Panc1 (cell line): Measurements from ENCODE around the gene CANX. TPM values are rescaled to one million over a fixed set of nuclear protein-coding genes. Genes with fewer than 3 reads are reported as not detected.
"Not testable (repeated sequence)": the region's sequence is repeated elsewhere in the genome, so short reads cannot be mapped to it uniquely, and the experiment has no call there.

Experiments
- ATAC-seq: fragments of 200-7000 bp; cut with Tn5 transposase; 2 replicates; pipeline ENCODE4 v1.9.1; 2020; ENCODE audit warnings: mild to moderate bottlenecking, moderate library complexity
- BruUV-seq: library from RNA; stranded (reverse); fragments of 400-500 nt; replicated peaks from 2 replicates; lab custom pipeline; 2021; lab: Mats Ljungman, UMichigan
- CTCF ChIA-PET: fragments of 300-600 bp; sonication (Branson Sonifier 250); formaldehyde crosslinking; loops from one replicate; lab custom pipeline; 2022; ENCODE audit warnings: antibody characterized with exemption; lab: Charles Lee
- POLR2A ChIA-PET: fragments of 300-600 bp; sonication (Branson Sonifier 250); formaldehyde crosslinking; loops from one replicate; lab custom pipeline; 2022; ENCODE audit warnings: antibody characterized with exemption; lab: Charles Lee
- DNase-seq: peaks from one replicate; pipeline ENCODE4 v3.0.0-alpha.2; 2010; ENCODE audit warnings: low read depth, low spot score
- H3K27ac ChIP-seq: 2 replicates; pipeline ENCODE4 v1.5.1; 2011; ENCODE audit warnings: mild to moderate bottlenecking, low read length, inconsistent platforms
- H3K27me3 ChIP-seq: fragments of 200-500 bp; sonication (Bioruptor generic); 2 replicates; pipeline ENCODE4 v1.6.0; 2014; ENCODE audit warnings: low read length, inconsistent platforms; ENCODE audit not compliant: control insufficient read depth, insufficient read depth
- H3K36me3 ChIP-seq: fragments of 200-500 bp; sonication (Bioruptor generic); 2 replicates; pipeline ENCODE4 v1.5.1; 2014; ENCODE audit warnings: inconsistent platforms, mild to moderate bottlenecking, low read length, moderate library complexity; ENCODE audit not compliant: control insufficient read depth, insufficient read depth
- H3K4me1 ChIP-seq: 2 replicates; pipeline ENCODE4 v1.5.1; 2011; ENCODE audit warnings: inconsistent platforms, mild to moderate bottlenecking, low read length, moderate library complexity; ENCODE audit not compliant: control insufficient read depth, insufficient read depth
- H3K4me3 ChIP-seq, 2 experiments: 2 replicates each; pipeline ENCODE4 v1.5.1; 2011 to 2012; ENCODE audit warnings: low read depth in 2 of 2, low read length in 2 of 2, mild to moderate bottlenecking in 2 of 2, inconsistent platforms in 1 of 2, moderate library complexity in 1 of 2
- H3K9me3 ChIP-seq: fragments of 200-500 bp; sonication (Bioruptor generic); 2 replicates; pipeline ENCODE4 v1.5.1; 2014; ENCODE audit warnings: low read depth, mild to moderate bottlenecking, inconsistent platforms, low read length, moderate library complexity; ENCODE audit not compliant: control insufficient read depth, insufficient read depth
- CTCF ChIP-seq: fragments of 450-650 bp; IDR thresholded peaks from 2 replicates; pipeline ENCODE4 v1.5.1; 2017; ENCODE audit warnings: mild to moderate bottlenecking
- POLR2AphosphoS5 ChIP-seq: IDR thresholded peaks from 2 replicates; pipeline ENCODE4 v1.6.1; 2012; ENCODE audit warnings: mild to moderate bottlenecking, low read depth, low read length, moderate library complexity
- REST ChIP-seq, 2 experiments: IDR thresholded peaks; 2 replicates each; pipeline ENCODE4 v1.6.1; 2011 to 2012; ENCODE audit warnings: low read depth in 2 of 2, control low read depth in 1 of 2, low read length in 1 of 2, mild to moderate bottlenecking in 1 of 2, moderate library complexity in 1 of 2; ENCODE audit not compliant: insufficient read depth in 1 of 2
- SIN3A ChIP-seq: IDR thresholded peaks from 2 replicates; pipeline ENCODE4 v1.6.1; 2012; ENCODE audit warnings: low read depth, mild to moderate bottlenecking, low read length, moderate library complexity, borderline replicate concordance; ENCODE audit not compliant: insufficient read depth
- TCF7L2 ChIP-seq: IDR thresholded peaks from 2 replicates; pipeline ENCODE4 v1.6.1; 2011; ENCODE audit warnings: mild to moderate bottlenecking, low read depth, low read length, inconsistent platforms
- in situ Hi-C: cut with HindIII; loops from 2 replicates; pipeline ENCODE4 v1.10.0; 2016; ENCODE audit warnings: low sequenced_read_pairs, low pct_unique_long_range_greater_than_20kb
- intact Hi-C: fragments of 100-400 bp; cut with micrococcal nuclease; formaldehyde crosslinking; loops from one replicate; pipeline ENCODE4 v1.10.0; 2022; ENCODE audit not compliant: unreplicated experiment
- total RNA-seq: library from RNA; stranded (reverse); gene quantifications from one replicate; pipeline ENCODE4 v1.2.1, GENCODE V29; 2021; ENCODE audit not compliant: unreplicated experiment

The CANX gene
- total RNA-seq, 1 experiment from 2014 or later = 707 TPM

GRCh38 chr5:179738742-179739141 is 40.0 kb downstream of the CANX start:
- Histone ChIP-seq H3K4me1 (peaks cover 8% of the 10 kb centered on the region; the same call in 1 of the 2 replicates), H3K36me3 (peaks cover 1% of the 10 kb centered on the region; the same call in 1 of the 2 replicates), H3K27me3 (no peaks in the 10 kb centered on the region), H3K27ac (no peak overlapping the region), H3K9me3 (no peaks in the 10 kb centered on the region), H3K4me3 (no peak overlapping the region)
- DNase-seq = no peak
- CTCF ChIA-PET = no interaction called here
- no peak for TF ChIP-seq SIN3A
- TF ChIP-seq POLR2AphosphoS5 = no peak
- no peak for TF ChIP-seq CTCF
- TF ChIP-seq TCF7L2 = no peak
- no peak for TF ChIP-seq REST (IDR thresholded peaks at IDR 0.05; ENCODE audit: insufficient read depth in 1 of 2, low read depth in 2 of 2, low read length in 1 of 2)
- in situ Hi-C loops = no loop called here
- ATAC-seq = no peak
- no TSS peak for BruUV-seq
- POLR2A ChIA-PET = interaction anchor here (0.7 kb wide), 1 partner anchor 37 kb away, joined by 5 read pairs; no protein-coding TSS in a partner anchor
- intact Hi-C loops = no loop called here

GRCh38 chr5:179744106-179744505 is 45.3 kb downstream of the CANX start:
- POLR2A ChIA-PET = interaction anchor here (0.6 kb wide), 1 partner anchor 550 kb away, joined by 3 read pairs; no protein-coding TSS in a partner anchor
- H3K36me3 ChIP-seq, H3K9me3 ChIP-seq, intact Hi-C loops, in situ Hi-C loops, H3K27ac ChIP-seq, H3K4me3 ChIP-seq, H3K27me3 ChIP-seq, CTCF ChIA-PET, BruUV-seq, ATAC-seq, H3K4me1 ChIP-seq, DNase-seq: not testable (repeated sequence)

GRCh38 chr5:179746872-179747271 is 48.1 kb downstream of the CANX start:
- ATAC-seq (no peak), DNase-seq (no peak)
- intact Hi-C loops (no loop called here), in situ Hi-C loops (no loop called here)
- ChIA-PET POLR2A (interaction anchor here (0.6 kb wide), 1 partner anchor 33 kb away, joined by 3 read pairs; no protein-coding TSS in a partner anchor), CTCF (no interaction called here)
- Histone ChIP-seq H3K4me1 (no peaks in the 10 kb centered on the region), H3K27ac (no peak overlapping the region), H3K4me3 (no peak overlapping the region), H3K9me3 (no peaks in the 10 kb centered on the region), H3K27me3 (no peaks in the 10 kb centered on the region), H3K36me3 (no peaks in the 10 kb centered on the region)
- TSS peak; percentile 68 for BruUV-seq
- no peak for TF ChIP-seq TCF7L2
- TF ChIP-seq CTCF = no peak
- no peak for TF ChIP-seq POLR2AphosphoS5
- TF ChIP-seq SIN3A = no peak
- no peak for TF ChIP-seq REST (IDR thresholded peaks at IDR 0.05; ENCODE audit: insufficient read depth in 1 of 2, low read depth in 2 of 2, low read length in 1 of 2)
